ENCODE results near the gene CEP152. TPM values are rescaled to one million over a fixed set of nuclear protein-coding genes. Genes with fewer than 3 reads are reported as not detected.

The CEP152 gene
- total RNA-seq, 1 donor from 2014 or later = 15.4 TPM

DNA sequence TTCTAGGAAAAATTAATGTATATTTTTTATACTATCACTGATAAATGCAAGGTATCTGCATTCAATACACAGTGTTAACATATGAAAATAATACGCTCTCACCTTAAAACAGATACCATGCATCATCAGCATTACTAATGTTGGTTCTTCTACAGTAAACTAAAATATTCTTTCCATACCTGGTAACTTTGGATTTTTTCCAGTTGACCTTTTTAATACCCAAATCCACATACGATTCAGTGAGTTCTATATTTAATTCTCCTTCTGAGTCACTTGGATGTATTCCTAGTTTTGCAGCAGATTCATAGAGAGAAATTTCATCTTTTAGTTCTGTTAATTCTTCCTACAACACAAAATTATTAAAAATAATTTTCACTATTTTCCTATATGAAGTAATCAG, 29.9 kb downstream of the CEP152 start:
- Mint-ChIP-seq H3K36me3 (ENCODE audit: low read depth) (peaks cover 47% of the 10 kb centered on the region), H3K4me3 (no peak overlapping the region), H3K9me3 (no peaks in the 10 kb centered on the region), H3K27me3 (no peaks in the 10 kb centered on the region), H3K4me1 (no peaks in the 10 kb centered on the region), H3K27ac (no peak overlapping the region)
- TF ChIP-seq, protein P1, sequence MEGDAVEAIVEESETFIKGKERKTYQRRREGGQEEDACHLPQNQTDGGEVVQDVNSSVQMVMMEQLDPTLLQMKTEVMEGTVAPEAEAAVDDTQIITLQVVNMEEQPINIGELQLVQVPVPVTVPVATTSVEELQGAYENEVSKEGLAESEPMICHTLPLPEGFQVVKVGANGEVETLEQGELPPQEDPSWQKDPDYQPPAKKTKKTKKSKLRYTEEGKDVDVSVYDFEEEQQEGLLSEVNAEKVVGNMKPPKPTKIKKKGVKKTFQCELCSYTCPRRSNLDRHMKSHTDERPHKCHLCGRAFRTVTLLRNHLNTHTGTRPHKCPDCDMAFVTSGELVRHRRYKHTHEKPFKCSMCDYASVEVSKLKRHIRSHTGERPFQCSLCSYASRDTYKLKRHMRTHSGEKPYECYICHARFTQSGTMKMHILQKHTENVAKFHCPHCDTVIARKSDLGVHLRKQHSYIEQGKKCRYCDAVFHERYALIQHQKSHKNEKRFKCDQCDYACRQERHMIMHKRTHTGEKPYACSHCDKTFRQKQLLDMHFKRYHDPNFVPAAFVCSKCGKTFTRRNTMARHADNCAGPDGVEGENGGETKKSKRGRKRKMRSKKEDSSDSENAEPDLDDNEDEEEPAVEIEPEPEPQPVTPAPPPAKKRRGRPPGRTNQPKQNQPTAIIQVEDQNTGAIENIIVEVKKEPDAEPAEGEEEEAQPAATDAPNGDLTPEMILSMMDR (IDR thresholded peaks at IDR 0.05) = no peak
- ATAC-seq (ENCODE audit: low read depth) (no peak), DNase-seq (no peak)
- intact Hi-C loops (cut with micrococcal nuclease) = no loop called here
- POLR2A ChIA-PET = no interaction called here
- CTCF ChIA-PET = no interaction called here

DNA sequence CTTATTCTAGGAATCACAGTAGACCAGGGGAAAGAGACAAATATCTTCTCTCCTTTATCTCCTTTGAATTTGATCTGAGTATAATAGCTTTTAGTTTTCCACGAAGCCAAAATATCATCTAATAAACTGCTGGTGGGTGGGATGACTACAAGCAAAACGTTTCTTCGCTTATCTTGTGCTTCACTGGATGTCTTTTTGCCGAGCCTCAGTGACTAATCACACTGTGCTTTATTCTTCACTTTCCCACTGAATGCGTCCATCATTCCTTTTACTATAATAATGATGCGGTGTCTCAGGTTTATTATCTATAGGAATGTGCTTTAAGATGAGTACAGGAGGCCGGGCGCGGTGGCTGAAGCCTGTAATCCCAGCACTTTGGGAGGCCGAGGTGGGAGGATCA, 32.5 kb downstream of the CEP152 start:
- TF ChIP-seq, protein P1 (IDR thresholded peaks at IDR 0.05) = no peak
- H3K27me3 Mint-ChIP-seq = no peaks in the 10 kb centered on the region
- intact Hi-C loops (cut with micrococcal nuclease) = no loop called here
- no peak overlapping the region for H3K4me3 Mint-ChIP-seq
- peaks cover 4% of the 10 kb centered on the region for H3K9me3 Mint-ChIP-seq
- CTCF ChIA-PET = no interaction called here
- H3K4me1 Mint-ChIP-seq = no peaks in the 10 kb centered on the region
- H3K27ac Mint-ChIP-seq = no peak overlapping the region
- peaks cover 50% of the 10 kb centered on the region for H3K36me3 Mint-ChIP-seq (ENCODE audit: low read depth)
- ATAC-seq (ENCODE audit: low read depth) = no peak
- DNase-seq = no peak
- POLR2A ChIA-PET = no interaction called here

DNA sequence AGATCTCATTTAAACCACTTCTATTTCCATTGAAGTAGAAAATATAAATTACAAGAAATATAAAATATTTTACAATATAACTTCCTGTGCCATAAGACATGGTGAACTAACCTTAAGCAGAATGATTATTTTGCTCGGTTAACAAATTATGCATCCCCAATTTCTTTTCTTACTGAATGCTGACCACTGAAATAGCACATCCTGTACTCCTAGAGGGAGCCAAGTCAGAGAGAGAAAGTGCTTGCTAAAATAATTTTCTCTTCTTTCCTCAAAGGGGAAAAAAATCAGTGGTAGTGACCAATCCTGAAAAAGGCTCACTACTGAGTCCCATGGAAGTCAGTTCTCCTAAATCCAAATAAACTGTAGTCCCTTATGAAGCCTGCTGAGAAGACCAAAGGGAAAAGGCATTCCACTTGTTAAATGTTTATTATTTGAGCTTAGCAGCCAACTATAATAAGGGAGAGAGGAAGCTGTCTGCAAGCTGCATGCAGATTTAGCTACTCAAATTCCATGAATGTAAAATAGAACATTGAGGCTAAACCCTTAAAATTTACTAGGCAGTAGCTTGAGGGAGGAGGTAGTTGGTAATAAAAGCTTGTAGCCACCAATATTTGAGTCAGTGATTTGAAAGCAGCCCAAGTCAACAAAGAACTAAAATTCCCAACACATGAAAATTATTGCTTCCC, 33.1 kb downstream of the CEP152 start:
- H3K27ac Mint-ChIP-seq = no peak overlapping the region
- POLR2A ChIA-PET = no interaction called here
- H3K9me3 Mint-ChIP-seq = peaks cover 4% of the 10 kb centered on the region
- no peak for DNase-seq
- intact Hi-C loops (cut with micrococcal nuclease) = no loop called here
- H3K27me3 Mint-ChIP-seq = no peaks in the 10 kb centered on the region
- TF ChIP-seq, protein P1 (IDR thresholded peaks at IDR 0.05) = no peak
- CTCF ChIA-PET = no interaction called here
- peaks cover 48% of the 10 kb centered on the region for H3K36me3 Mint-ChIP-seq (ENCODE audit: low read depth)
- ATAC-seq (ENCODE audit: low read depth) = no peak
- H3K4me1 Mint-ChIP-seq = no peaks in the 10 kb centered on the region
- H3K4me3 Mint-ChIP-seq = no peak overlapping the region

DNA sequence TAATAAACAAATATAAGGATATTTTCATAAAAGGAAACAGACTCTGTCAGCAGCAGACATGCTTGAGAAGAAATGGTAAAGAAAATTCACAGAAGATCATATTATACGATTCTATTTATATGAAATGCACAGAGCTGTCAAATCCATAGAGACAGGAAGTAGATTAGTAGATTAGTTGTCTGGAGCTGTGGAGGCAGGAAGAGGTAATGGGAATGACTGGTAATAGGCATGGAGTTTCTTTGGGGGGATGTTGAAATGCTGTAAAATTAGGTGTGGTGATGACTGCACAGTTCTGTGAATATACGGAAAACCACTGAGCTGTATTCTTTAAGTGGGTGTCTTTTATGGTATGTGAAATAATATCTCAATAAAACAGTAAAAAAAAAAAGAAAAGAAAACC, 35.3 kb downstream of the CEP152 start:
- Mint-ChIP-seq H3K27ac (no peak overlapping the region), H3K4me1 (no peaks in the 10 kb centered on the region), H3K4me3 (no peak overlapping the region), H3K36me3 (ENCODE audit: low read depth) (peaks cover 40% of the 10 kb centered on the region), H3K27me3 (no peaks in the 10 kb centered on the region), H3K9me3 (peaks cover 4% of the 10 kb centered on the region)
- POLR2A ChIA-PET = no interaction called here
- DNase-seq = no peak
- no peak for ATAC-seq (ENCODE audit: low read depth)
- CTCF ChIA-PET = no interaction called here
- intact Hi-C loops (cut with micrococcal nuclease) = no loop called here
- TF ChIP-seq, protein P1 (IDR thresholded peaks at IDR 0.05) = no peak

DNA sequence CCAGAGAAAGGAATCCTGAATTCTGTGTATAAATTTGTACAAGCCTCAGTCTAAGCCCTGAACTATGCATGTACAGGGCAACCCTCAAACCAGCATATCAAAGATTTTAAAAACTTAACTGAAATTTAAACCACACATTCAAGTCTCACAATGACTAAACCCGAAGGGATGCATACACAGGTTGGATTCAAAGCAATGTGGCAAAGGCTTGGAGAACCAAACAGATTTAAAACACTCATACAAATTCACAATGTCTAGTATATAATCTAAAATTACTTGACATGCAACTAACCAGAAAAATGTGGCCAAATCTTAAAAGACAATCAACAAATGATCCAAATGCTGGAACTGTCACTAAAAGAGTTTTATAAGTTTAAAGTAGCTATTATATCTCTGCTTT, 36.4 kb downstream of the CEP152 start:
- Mint-ChIP-seq H3K36me3 (ENCODE audit: low read depth) (peaks cover 40% of the 10 kb centered on the region), H3K4me3 (no peak overlapping the region), H3K27me3 (no peaks in the 10 kb centered on the region), H3K9me3 (peaks cover 4% of the 10 kb centered on the region), H3K27ac (no peak overlapping the region), H3K4me1 (no peaks in the 10 kb centered on the region)
- intact Hi-C loops (cut with micrococcal nuclease) = no loop called here
- ChIA-PET CTCF (no interaction called here), POLR2A (no interaction called here)
- TF ChIP-seq, protein P1 (IDR thresholded peaks at IDR 0.05) = no peak
- ATAC-seq (ENCODE audit: low read depth) = no peak
- no peak for DNase-seq

Measured in activated B cell treated with CpG ODN at 0.5 μM for 24 hours (primary cell).